Ammon's horn (tissue), 1 donor: Measurements from ENCODE around the gene ATE1.
"Not testable (repeated sequence)": the region's sequence is repeated elsewhere in the genome, so short reads cannot be mapped to it uniquely, and the experiment has no call there.

ENCODE experiments used
- DNase-seq: peaks from one replicate; pipeline ENCODE4 v3.0.0-alpha.2; 2016; ENCODE audit warnings: low spot score

The ATE1 gene

GRCh38 chr10:121927841-121928527 lies at the start of gene ATE1:
Gene ATE1, minus strand, starts transcription at chr10:121928031. Its CDS starts 82 bp downstream, at chr10:121927949.
- DNase-seq: peak; percentile 95

- no peak for DNase-seq
Observed at GRCh38 chr10:121976607-121977006, 48.8 kb upstream of the ATE1 start.

GRCh38 chr10:121975295-121976086 lies 47.7 kb upstream of the ATE1 start:
- no peak for DNase-seq

GRCh38 chr10:121974535-121975294 lies 46.9 kb upstream of the ATE1 start, which contains the start of gene NSMCE4A:
Gene NSMCE4A, minus strand, starts transcription at chr10:121975217. Its CDS starts 52 bp downstream, at chr10:121975165.
- DNase-seq: peak; percentile 72

GRCh38 chr10:121974019-121974534 lies 46.2 kb upstream of the ATE1 start:
- no peak for DNase-seq

GRCh38 chr10:121969086-121969485 lies 41.3 kb upstream of the ATE1 start:
- not testable (repeated sequence) for DNase-seq

GRCh38 chr10:121965996-121966395 lies 38.2 kb upstream of the ATE1 start:
- DNase-seq: no peak

- DNase-seq: peak; percentile 7
Observed at GRCh38 chr10:121961456-121961855, 33.6 kb upstream of the ATE1 start.

GRCh38 chr10:121959671-121960070 lies 31.8 kb upstream of the ATE1 start:
- DNase-seq: no peak

GRCh38 chr10:121956111-121957061 lies 28.6 kb upstream of the ATE1 start:
- no peak for DNase-seq

- no peak for DNase-seq
Observed at GRCh38 chr10:121952226-121952625, 24.4 kb upstream of the ATE1 start.

GRCh38 chr10:121949451-121949850 lies 21.6 kb upstream of the ATE1 start:
- DNase-seq: no peak

- no peak for DNase-seq
Observed at GRCh38 chr10:121949049-121949448, 21.2 kb upstream of the ATE1 start.

GRCh38 chr10:121947343-121948330 lies 19.8 kb upstream of the ATE1 start:
- DNase-seq: no peak

GRCh38 chr10:121942749-121943416 lies 15.1 kb upstream of the ATE1 start:
- DNase-seq: no peak

- no peak for DNase-seq
Observed at GRCh38 chr10:121941532-121941931, 13.7 kb upstream of the ATE1 start.

GRCh38 chr10:121936295-121936694 lies 8.5 kb upstream of the ATE1 start:
- DNase-seq: no peak

GRCh38 chr10:121935702-121936101 lies 7.9 kb upstream of the ATE1 start:
- DNase-seq: no peak
